Activated CD8-positive, alpha-beta T cell treated with anti-CD3 and anti-CD28 coated beads for 36 hours (primary cell): ENCODE data around the gene WWC1. TPM values are rescaled to one million over a fixed set of nuclear protein-coding genes. Genes with fewer than 3 reads are reported as not detected.

Experiments used
- ATAC-seq: fragments of 200-7000 bp; cut with Tn5 transposase; one replicate; pipeline ENCODE4 v1.10.0; 2021; ENCODE audit warnings: mild to moderate bottlenecking, moderate library complexity
- CTCF ChIA-PET: fragments of 350-600 bp; sonication (Branson Sonifier 250); formaldehyde crosslinking; loops from one replicate; lab custom pipeline; 2021; ENCODE audit warnings: antibody characterized with exemption; lab: Charles Lee
- POLR2A ChIA-PET: fragments of 350-600 bp; sonication (Branson Sonifier 250); formaldehyde crosslinking; loops from one replicate; lab custom pipeline; 2021; ENCODE audit warnings: antibody characterized with exemption; lab: Charles Lee
- DNase-seq: peaks from one replicate; pipeline ENCODE4 v3.0.0-alpha.2; 2020
- H3K27ac Mint-ChIP-seq: one replicate; pipeline ENCODE4 v1.8.0; 2021; ENCODE audit warnings: mild to moderate bottlenecking, mixed read lengths
- H3K27me3 Mint-ChIP-seq: one replicate; pipeline ENCODE4 v1.8.0; 2021; ENCODE audit warnings: mixed read lengths
- H3K36me3 Mint-ChIP-seq: one replicate; pipeline ENCODE4 v1.8.0; 2021; ENCODE audit warnings: low read depth, mixed read lengths
- H3K4me1 Mint-ChIP-seq: one replicate; pipeline ENCODE4 v1.8.0; 2021; ENCODE audit warnings: low read depth, mixed read lengths
- H3K4me3 Mint-ChIP-seq: one replicate; pipeline ENCODE4 v1.8.0; 2021; ENCODE audit warnings: mild to moderate bottlenecking, moderate library complexity, mixed read lengths
- H3K9me3 Mint-ChIP-seq: one replicate; pipeline ENCODE4 v1.8.0; 2021; ENCODE audit warnings: mixed read lengths
- CTCF ChIP-seq: fragments of 200-600 bp; IDR thresholded peaks from one replicate; pipeline ENCODE4 v1.8.0; 2022; ENCODE audit warnings: antibody characterized with exemption, mild to moderate bottlenecking
- intact Hi-C: fragments of 100-400 bp; cut with micrococcal nuclease; formaldehyde crosslinking; loops from one replicate; pipeline ENCODE4 v1.10.0; 2022
- total RNA-seq, 2 experiments: library from RNA; stranded (reverse); gene quantifications; one replicate each; pipeline ENCODE4 v1.2.3, GENCODE V29; 2021

WWC1 gene
- total RNA-seq, 2 experiments from 2014 or later, result 0.45 to 0.47 TPM

- intact Hi-C loops, result no loop called here
Observed at GRCh38 chr5:168362097-168362885, 70.8 kb downstream of the WWC1 start.

GRCh38 chr5:168364151-168364661, 72.8 kb downstream of the WWC1 start:
- Mint-ChIP-seq H3K27ac (no peak overlapping the region), H3K9me3 (no peaks in the 10 kb centered on the region), H3K27me3 (peaks cover 1% of the 10 kb centered on the region), H3K4me3 (no peak overlapping the region), H3K4me1 (no peaks in the 10 kb centered on the region), H3K36me3 (no peaks in the 10 kb centered on the region)
- ChIA-PET CTCF (no interaction called here), POLR2A (no interaction called here)
- no peak for TF ChIP-seq CTCF
- ATAC-seq, result no peak
- no peak for DNase-seq
- intact Hi-C loops, result no loop called here

More at GRCh38 chr5:168362097-168362885, 70.8 kb downstream of the WWC1 start:
- peaks cover 1% of the 10 kb centered on the region for H3K27me3 Mint-ChIP-seq
- no peak for TF ChIP-seq CTCF
- no peak for DNase-seq
- H3K4me1 Mint-ChIP-seq, result no peaks in the 10 kb centered on the region
- H3K9me3 Mint-ChIP-seq, result no peaks in the 10 kb centered on the region
- no peak for ATAC-seq
- CTCF ChIA-PET, result no interaction called here
- POLR2A ChIA-PET, result no interaction called here
- no peak overlapping the region for H3K4me3 Mint-ChIP-seq
- H3K36me3 Mint-ChIP-seq, result no peaks in the 10 kb centered on the region
- no peak overlapping the region for H3K27ac Mint-ChIP-seq

- CTCF ChIA-PET, result no interaction called here
- intact Hi-C loops, result no loop called here
Observed at GRCh38 chr5:168364750-168365550, 73.5 kb downstream of the WWC1 start.

GRCh38 chr5:168365581-168366081, 74.2 kb downstream of the WWC1 start:
- ATAC-seq (no peak), DNase-seq (no peak)
- Mint-ChIP-seq H3K9me3 (no peaks in the 10 kb centered on the region), H3K4me1 (no peaks in the 10 kb centered on the region), H3K27me3 (peaks cover 2% of the 10 kb centered on the region), H3K4me3 (no peak overlapping the region), H3K27ac (no peak overlapping the region), H3K36me3 (no peaks in the 10 kb centered on the region)
- intact Hi-C loops, result no loop called here
- TF ChIP-seq CTCF, result no peak
- POLR2A ChIA-PET, result no interaction called here
- CTCF ChIA-PET, result no interaction called here

More at GRCh38 chr5:168364750-168365550, 73.5 kb downstream of the WWC1 start:
- Mint-ChIP-seq H3K9me3 (no peaks in the 10 kb centered on the region), H3K36me3 (no peaks in the 10 kb centered on the region), H3K4me3 (no peak overlapping the region), H3K27me3 (peaks cover 1% of the 10 kb centered on the region), H3K4me1 (no peaks in the 10 kb centered on the region), H3K27ac (no peak overlapping the region)
- TF ChIP-seq CTCF, result no peak
- ATAC-seq (no peak), DNase-seq (no peak)
- POLR2A ChIA-PET, result no interaction called here
